GM12864 (cell line): ENCODE results near the gene PSMC3.
A peak's percentile ranks its signal among the peaks of the same experiment; 100 is the strongest.

Source experiments
- DNase-seq: peaks from one replicate; pipeline ENCODE4 v3.0.0-alpha.2; 2011; ENCODE audit warnings: low read depth
- H3K4me3 ChIP-seq: 2 replicates; pipeline ENCODE4 v1.5.1; 2011; ENCODE audit warnings: mild to moderate bottlenecking, low read depth, low read length, control low read depth
- CTCF ChIP-seq: IDR thresholded peaks from 2 replicates; pipeline ENCODE4 v1.5.1; 2011; ENCODE audit warnings: low read depth, mild to moderate bottlenecking, moderate library complexity, low read length, control low read depth, inconsistent platforms; ENCODE audit errors: missing control alignments

The PSMC3 gene

GRCh38 chr11:47408598-47409439, 17.4 kb downstream of the PSMC3 start:
- no peak for DNase-seq
- H3K4me3 ChIP-seq, result peak overlapping the region; percentile 65
- no peak for TF ChIP-seq CTCF

- peak; percentile 87 for DNase-seq
- peak; percentile 75 for TF ChIP-seq CTCF
- H3K4me3 ChIP-seq, result peak within 1 kb of the TSS; percentile 65
Measured at GRCh38 chr11:47407746-47408590, 18.3 kb downstream of the PSMC3 start, which contains the start of gene SLC39A13. SLC39A13 (plus strand) TSS chr11:47408590; CDS start chr11:47410095, 1,505 bp downstream.

GRCh38 chr11:47406896-47407745, 19.1 kb downstream of the PSMC3 start:
- DNase-seq, result no peak
- peak overlapping the region; percentile 46 for H3K4me3 ChIP-seq
- no peak for TF ChIP-seq CTCF

GRCh38 chr11:47403571-47403970, 22.7 kb downstream of the PSMC3 start:
- H3K4me3 ChIP-seq, result no peak overlapping the region
- TF ChIP-seq CTCF, result no peak
- DNase-seq, result no peak

- no peak for DNase-seq
- TF ChIP-seq CTCF, result no peak
- no peak overlapping the region for H3K4me3 ChIP-seq
Measured at GRCh38 chr11:47403135-47403534, 23.1 kb downstream of the PSMC3 start.

- no peak for TF ChIP-seq CTCF
- no peak for DNase-seq
- H3K4me3 ChIP-seq, result peak overlapping the region; percentile 9
Measured at GRCh38 chr11:47400768-47401279, 25.4 kb downstream of the PSMC3 start.
